Measurements from ENCODE around the gene CD2. TPM values are rescaled to one million over a fixed set of nuclear protein-coding genes. Genes with fewer than 3 reads are reported as not detected.

CD2 gene
- total RNA-seq, 1 donor from 2014 or later, result not detected

GRCh38 chr1:116766616-116767469 lies 12.6 kb downstream of the CD2 start:
- TF ChIP-seq CTCF (IDR thresholded peaks at IDR 0.05; ENCODE audit: insufficient read depth, low read length, severe bottlenecking), result no peak
- DNase-seq (ENCODE audit: low read depth) (no peak), FAIRE-seq (no peak)
- no peaks in the 10 kb centered on the region for H3K27me3 ChIP-seq (ENCODE audit: control insufficient read depth, insufficient read depth, low read length)
- H3K4me3 ChIP-seq (ENCODE audit: low read depth, low read length), result no peak overlapping the region
- no peaks in the 10 kb centered on the region for H3K36me3 ChIP-seq (ENCODE audit: control insufficient read depth, insufficient read depth, low read length)

- Histone ChIP-seq H3K4me3 (ENCODE audit: low read depth, low read length) (no peak overlapping the region), H3K36me3 (ENCODE audit: control insufficient read depth, insufficient read depth, low read length) (no peaks in the 10 kb centered on the region), H3K27me3 (ENCODE audit: control insufficient read depth, insufficient read depth, low read length) (no peaks in the 10 kb centered on the region)
- FAIRE-seq (no peak), DNase-seq (ENCODE audit: low read depth) (no peak)
- no peak for TF ChIP-seq CTCF (IDR thresholded peaks at IDR 0.05; ENCODE audit: insufficient read depth, low read length, severe bottlenecking)
Measured at GRCh38 chr1:116767782-116768382, 13.7 kb downstream of the CD2 start.

DNA sequence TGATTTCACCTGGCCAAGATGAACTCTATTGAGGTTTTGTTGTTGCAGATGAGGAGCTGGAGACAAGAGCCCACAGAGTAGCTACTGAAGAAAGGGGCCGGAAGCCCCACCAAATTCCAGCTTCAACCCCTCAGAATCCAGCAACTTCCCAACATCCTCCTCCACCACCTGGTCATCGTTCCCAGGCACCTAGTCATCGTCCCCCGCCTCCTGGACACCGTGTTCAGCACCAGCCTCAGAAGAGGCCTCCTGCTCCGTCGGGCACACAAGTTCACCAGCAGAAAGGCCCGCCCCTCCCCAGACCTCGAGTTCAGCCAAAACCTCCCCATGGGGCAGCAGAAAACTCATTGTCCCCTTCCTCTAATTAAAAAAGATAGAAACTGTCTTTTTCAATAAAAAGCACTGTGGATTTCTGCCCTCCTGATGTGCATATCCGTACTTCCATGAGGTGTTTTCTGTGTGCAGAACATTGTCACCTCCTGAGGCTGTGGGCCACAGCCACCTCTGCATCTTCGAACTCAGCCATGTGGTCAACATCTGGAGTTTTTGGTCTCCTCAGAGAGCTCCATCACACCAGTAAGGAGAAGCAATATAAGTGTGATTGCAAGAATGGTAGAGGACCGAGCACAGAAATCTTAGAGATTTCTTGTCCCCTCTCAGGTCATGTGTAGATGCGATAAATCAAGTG lies 14.3 kb downstream of the CD2 start:
- no peaks in the 10 kb centered on the region for H3K27me3 ChIP-seq (ENCODE audit: control insufficient read depth, insufficient read depth, low read length)
- no peak for TF ChIP-seq CTCF (IDR thresholded peaks at IDR 0.05; ENCODE audit: insufficient read depth, low read length, severe bottlenecking)
- no peaks in the 10 kb centered on the region for H3K36me3 ChIP-seq (ENCODE audit: control insufficient read depth, insufficient read depth, low read length)
- no peak for DNase-seq (ENCODE audit: low read depth)
- no peak overlapping the region for H3K4me3 ChIP-seq (ENCODE audit: low read depth, low read length)
- no peak for FAIRE-seq

GRCh38 chr1:116769104-116769452 lies 14.8 kb downstream of the CD2 start:
- Histone ChIP-seq H3K36me3 (ENCODE audit: control insufficient read depth, insufficient read depth, low read length) (no peaks in the 10 kb centered on the region), H3K27me3 (ENCODE audit: control insufficient read depth, insufficient read depth, low read length) (no peaks in the 10 kb centered on the region), H3K4me3 (ENCODE audit: low read depth, low read length) (no peak overlapping the region)
- DNase-seq (ENCODE audit: low read depth), result no peak
- no peak for FAIRE-seq
- no peak for TF ChIP-seq CTCF (IDR thresholded peaks at IDR 0.05; ENCODE audit: insufficient read depth, low read length, severe bottlenecking)

DNA sequence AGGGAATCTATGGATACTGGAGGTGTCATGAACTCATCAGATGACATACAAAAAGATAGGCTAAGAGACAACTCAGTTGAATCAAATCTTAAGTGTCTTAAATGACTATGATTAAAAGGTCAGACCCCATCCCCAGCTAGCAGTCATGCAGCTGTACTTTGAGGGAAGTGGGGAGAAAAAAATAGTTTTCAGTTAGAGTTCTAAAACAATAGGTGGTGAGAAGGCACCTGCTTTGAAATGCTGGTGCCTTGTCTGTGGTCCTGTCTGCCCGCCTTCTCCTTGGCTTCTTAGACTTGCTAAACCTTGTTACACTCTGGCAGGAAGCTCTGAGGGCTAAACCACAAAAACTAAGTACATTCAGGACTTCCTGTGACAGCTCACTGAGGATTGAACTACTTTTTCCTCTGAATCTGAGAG lies 15.3 kb downstream of the CD2 start:
- no peak overlapping the region for H3K4me3 ChIP-seq (ENCODE audit: low read depth, low read length)
- H3K36me3 ChIP-seq (ENCODE audit: control insufficient read depth, insufficient read depth, low read length), result no peaks in the 10 kb centered on the region
- H3K27me3 ChIP-seq (ENCODE audit: control insufficient read depth, insufficient read depth, low read length), result no peaks in the 10 kb centered on the region
- DNase-seq (ENCODE audit: low read depth), result peak; percentile 54
- no peak for TF ChIP-seq CTCF (IDR thresholded peaks at IDR 0.05; ENCODE audit: insufficient read depth, low read length, severe bottlenecking)
- no peak for FAIRE-seq

All from bronchial epithelial cell (primary cell).